ENCODE results near the gene SLCO4A1.

The SLCO4A1 gene

DNA sequence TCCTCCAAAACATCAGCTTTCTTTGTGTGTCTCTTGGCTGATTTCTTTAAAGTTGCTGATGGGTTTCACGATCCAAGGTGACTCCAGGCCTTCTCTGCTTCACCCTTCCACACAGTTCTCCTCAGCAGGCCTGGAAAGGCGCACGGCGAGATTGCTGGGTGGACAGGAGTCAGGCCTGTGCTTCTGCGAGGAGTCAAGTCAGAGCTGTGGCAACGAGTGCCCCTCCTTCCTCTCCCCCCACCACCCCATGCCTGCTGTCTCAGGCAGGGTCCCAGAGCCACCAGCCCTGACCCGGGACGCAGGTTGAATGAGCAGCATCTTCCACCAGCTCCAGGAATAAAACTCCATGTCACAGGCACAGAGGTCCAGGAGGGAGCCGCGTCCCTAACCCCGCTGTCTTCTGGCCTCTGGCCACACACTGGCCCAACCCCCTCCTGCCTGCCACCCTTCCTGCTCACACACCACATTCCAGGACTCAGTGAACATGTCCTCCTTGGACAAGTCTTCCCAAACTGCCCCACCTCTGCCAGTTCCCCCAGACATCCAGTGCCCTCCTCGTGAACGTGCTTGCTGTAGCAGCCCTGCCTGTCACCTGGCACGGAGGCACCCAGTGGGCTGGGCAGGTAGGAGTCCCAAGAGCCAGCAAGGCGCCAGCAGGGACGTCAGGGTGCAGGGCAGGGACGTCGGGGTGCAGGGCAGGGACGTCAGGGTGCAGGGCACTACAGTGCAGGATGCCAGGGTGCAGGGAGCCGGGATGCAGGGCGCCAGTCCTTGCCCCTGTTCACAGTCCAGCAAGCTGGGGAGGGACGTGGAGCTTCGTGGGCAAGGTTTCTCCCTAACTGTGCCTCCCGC, 59.1 kb downstream of the SLCO4A1 start:
- TF ChIP-seq, protein P1, sequence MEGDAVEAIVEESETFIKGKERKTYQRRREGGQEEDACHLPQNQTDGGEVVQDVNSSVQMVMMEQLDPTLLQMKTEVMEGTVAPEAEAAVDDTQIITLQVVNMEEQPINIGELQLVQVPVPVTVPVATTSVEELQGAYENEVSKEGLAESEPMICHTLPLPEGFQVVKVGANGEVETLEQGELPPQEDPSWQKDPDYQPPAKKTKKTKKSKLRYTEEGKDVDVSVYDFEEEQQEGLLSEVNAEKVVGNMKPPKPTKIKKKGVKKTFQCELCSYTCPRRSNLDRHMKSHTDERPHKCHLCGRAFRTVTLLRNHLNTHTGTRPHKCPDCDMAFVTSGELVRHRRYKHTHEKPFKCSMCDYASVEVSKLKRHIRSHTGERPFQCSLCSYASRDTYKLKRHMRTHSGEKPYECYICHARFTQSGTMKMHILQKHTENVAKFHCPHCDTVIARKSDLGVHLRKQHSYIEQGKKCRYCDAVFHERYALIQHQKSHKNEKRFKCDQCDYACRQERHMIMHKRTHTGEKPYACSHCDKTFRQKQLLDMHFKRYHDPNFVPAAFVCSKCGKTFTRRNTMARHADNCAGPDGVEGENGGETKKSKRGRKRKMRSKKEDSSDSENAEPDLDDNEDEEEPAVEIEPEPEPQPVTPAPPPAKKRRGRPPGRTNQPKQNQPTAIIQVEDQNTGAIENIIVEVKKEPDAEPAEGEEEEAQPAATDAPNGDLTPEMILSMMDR (conservative IDR thresholded peaks at IDR 0.05; ENCODE audit: low read depth, low read length): no peak
- DNase-seq (ENCODE audit: low read depth): no peak
- H3K4me3 ChIP-seq (ENCODE audit: low read length): no peak overlapping the region

DNA sequence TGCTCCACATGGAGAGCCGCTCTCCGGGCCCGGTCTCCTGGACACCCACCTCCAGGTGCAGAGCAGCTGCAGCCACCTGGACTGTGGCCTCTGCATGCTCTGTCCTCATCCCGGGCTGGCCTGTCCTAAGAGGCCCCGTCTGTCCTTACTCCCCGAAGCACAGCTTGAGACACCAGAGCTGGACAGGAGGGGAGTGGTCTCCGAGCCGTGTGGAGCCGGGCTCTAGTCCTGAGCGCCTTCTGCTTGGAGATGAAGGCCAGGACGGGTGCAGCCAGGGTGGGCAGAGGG, 59.7 kb downstream of the SLCO4A1 start:
- H3K4me3 ChIP-seq (ENCODE audit: low read length): no peak overlapping the region
- no peak for DNase-seq (ENCODE audit: low read depth)
- TF ChIP-seq, protein P1 (conservative IDR thresholded peaks at IDR 0.05; ENCODE audit: low read depth, low read length): no peak

DNA sequence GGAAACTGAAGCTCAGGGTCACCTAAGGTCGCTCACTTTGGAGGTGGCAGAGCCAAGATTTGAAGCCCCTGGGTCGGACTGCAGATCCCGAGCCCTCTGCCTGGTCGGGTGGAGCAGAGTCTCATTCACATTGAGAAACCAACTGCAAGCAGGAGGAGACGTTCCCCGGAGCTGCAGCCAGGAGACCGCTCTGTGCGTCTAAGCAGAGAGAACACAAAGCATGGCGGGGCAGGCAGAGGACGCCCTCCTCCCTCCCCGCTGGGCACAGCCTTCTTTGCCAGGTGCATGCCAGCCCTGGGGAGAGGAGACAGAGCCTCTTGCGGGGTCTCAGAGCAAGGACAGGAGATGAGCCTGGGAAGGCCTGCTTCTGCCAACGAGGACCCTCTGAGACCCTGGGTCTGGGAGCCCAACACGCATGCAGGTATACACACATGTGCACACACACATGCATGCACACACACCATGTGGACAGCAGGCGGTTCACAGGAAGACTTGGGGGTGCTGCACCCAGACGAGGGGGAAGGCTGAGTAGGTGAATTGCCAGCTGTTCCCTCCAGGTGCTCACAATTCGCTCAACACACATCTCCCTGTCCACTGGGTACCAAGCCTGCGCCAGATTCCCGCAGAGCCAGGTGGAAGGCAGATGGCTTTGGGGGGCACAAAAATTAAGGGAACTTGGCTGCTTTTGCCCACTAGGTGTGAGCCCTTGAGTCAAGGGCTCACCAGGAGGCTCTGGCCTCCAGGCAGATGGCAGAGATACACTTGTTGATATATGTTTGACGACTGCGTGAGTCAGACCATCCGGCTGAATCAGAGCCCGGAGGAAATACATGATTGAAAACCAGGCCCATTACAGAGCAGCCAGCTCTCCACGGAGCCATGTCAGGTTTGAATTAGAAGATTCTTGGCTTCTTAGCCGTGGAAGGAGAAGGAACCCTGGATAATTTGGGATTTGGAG, 60.9 kb downstream of the SLCO4A1 start:
- peak; percentile 28 for DNase-seq (ENCODE audit: low read depth)
- TF ChIP-seq, protein P1 (conservative IDR thresholded peaks at IDR 0.05; ENCODE audit: low read depth, low read length): peak; percentile 28
- no peak overlapping the region for H3K4me3 ChIP-seq (ENCODE audit: low read length)

DNA sequence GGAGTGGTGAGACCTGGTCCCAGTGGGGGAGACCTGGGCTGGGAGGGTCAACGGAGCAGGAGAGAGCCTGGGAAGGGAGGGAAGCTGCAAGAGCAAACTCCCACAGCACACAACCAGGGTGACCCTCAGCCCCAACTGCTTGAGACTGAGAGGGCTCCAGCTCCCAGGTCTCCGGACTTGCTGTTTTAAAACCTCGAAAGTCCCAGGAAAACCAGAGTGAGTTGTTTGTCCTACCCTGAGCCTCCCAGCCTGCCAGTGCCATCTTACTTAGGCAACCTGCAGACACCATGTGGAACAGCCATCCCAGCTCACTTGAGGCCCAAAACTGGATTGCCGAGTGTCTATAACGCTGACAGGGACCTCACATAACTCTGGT, 61.5 kb downstream of the SLCO4A1 start:
- no peak overlapping the region for H3K4me3 ChIP-seq (ENCODE audit: low read length)
- no peak for DNase-seq (ENCODE audit: low read depth)
- TF ChIP-seq, protein P1 (conservative IDR thresholded peaks at IDR 0.05; ENCODE audit: low read depth, low read length): no peak

DNA sequence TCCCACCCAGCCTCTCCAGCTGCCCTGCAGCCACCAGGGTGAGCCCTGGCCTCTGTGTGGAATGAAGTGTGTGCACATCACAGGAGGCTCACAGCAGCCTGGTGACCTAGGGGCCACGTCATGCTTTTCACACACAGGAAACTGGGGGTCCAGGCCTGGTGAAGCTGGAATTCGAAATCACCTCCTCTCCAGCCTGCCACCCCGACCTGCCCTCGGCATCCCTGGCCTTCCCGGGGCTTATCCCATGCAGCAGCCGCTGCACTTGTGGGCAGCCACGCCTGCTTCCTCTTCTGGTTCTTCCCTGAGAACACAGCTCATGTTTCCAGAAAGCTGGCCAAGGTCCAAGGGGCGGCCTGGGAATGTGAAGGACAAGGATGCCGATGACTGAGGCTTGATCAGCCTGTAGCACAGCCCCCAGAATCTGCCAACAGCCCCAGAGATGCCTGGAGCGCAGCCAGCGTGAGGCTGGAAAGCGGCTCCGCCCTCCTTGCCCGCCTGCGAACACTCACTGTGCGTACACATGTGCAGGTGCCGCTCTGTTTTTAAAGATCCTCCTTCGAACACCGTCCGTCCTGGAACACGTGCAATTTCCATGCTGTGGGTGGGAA, 62.1 kb downstream of the SLCO4A1 start:
- TF ChIP-seq, protein P1 (conservative IDR thresholded peaks at IDR 0.05; ENCODE audit: low read depth, low read length): peak; percentile 24
- H3K4me3 ChIP-seq (ENCODE audit: low read length): no peak overlapping the region
- DNase-seq (ENCODE audit: low read depth): peak; percentile 85

DNA sequence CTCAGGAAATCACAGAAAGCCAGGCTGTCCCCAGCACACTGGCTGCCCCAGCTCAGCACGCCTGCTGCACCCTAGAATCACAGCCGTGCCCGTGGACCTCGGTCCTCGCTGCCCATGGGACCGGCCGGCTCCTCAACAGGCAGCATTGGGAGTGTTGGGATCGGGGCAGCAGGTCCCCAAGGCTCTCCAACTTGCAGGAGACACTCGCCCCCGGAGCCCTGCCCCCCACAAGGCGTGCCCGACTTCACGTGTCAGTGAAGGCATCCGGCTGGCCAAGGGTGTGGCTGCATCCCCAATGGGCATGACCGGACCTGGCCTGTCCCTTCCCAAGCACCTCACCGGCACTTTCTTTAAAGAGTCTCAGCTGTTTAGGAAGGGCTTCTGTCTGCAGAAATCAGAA, 63.3 kb downstream of the SLCO4A1 start:
- no peak for DNase-seq (ENCODE audit: low read depth)
- TF ChIP-seq, protein P1 (conservative IDR thresholded peaks at IDR 0.05; ENCODE audit: low read depth, low read length): no peak
- no peak overlapping the region for H3K4me3 ChIP-seq (ENCODE audit: low read length)
